SH-SY5Y (cell line): ENCODE measurements around the gene DYRK1A.

Experiments
- GATA2 ChIP-seq: IDR thresholded peaks from 2 replicates; pipeline ENCODE4 v1.6.1; 2011; ENCODE audit warnings: mild to moderate bottlenecking, low read depth, low read length
- GATA3 ChIP-seq: IDR thresholded peaks from 2 replicates; pipeline ENCODE4 v1.6.1; 2011; ENCODE audit warnings: low read depth, mild to moderate bottlenecking, low read length, moderate library complexity

GRCh38 chr21:37348664-37349063 is 17.9 kb upstream of the DYRK1A start:
- TF ChIP-seq GATA2 (no peak), GATA3 (no peak)
